Subcutaneous abdominal adipose tissue (tissue), 5 donors: ENCODE results near the gene EPB41L1.

Source experiments
- H3K27ac ChIP-seq: one replicate; pipeline ENCODE4 v1.7.0; 2013; ENCODE audit warnings: low read depth, mild to moderate bottlenecking, inconsistent platforms, low read length, moderate library complexity
- H3K27me3 ChIP-seq, 5 donors: one replicate each; pipeline ENCODE4 v1.7.0; 2013; ENCODE audit warnings: low read length in 5 of 5, inconsistent platforms in 1 of 5; ENCODE audit not compliant: control insufficient read depth in 5 of 5, insufficient read depth in 4 of 5
- H3K36me3 ChIP-seq, 5 donors: one replicate each; pipeline ENCODE4 v1.7.0; 2013; ENCODE audit warnings: low read length in 5 of 5; ENCODE audit not compliant: control insufficient read depth in 5 of 5, insufficient read depth in 5 of 5
- H3K4me1 ChIP-seq, 5 donors: one replicate each; pipeline ENCODE4 v1.7.0; 2013; ENCODE audit warnings: low read length in 5 of 5, mild to moderate bottlenecking in 3 of 5, moderate library complexity in 1 of 5; ENCODE audit not compliant: control insufficient read depth in 5 of 5, insufficient read depth in 5 of 5
- H3K4me3 ChIP-seq, 5 donors: one replicate each; pipeline ENCODE4 v1.7.0; 2013; ENCODE audit warnings: low read length in 5 of 5, low read depth in 1 of 5
- H3K9ac ChIP-seq, 5 donors: one replicate each; pipeline ENCODE4 v1.7.0; 2013; ENCODE audit warnings: low read length in 5 of 5, mild to moderate bottlenecking in 4 of 5, moderate library complexity in 3 of 5
- H3K9me3 ChIP-seq, 5 donors: one replicate each; pipeline ENCODE4 v1.7.0; 2013; ENCODE audit warnings: low read length in 5 of 5; ENCODE audit not compliant: control insufficient read depth in 5 of 5
- donor health status: healthy.
- donor health status: healthy.
- donor health status: healthy.
- donor health status: healthy.
- donor health status: healthy.

Gene EPB41L1

DNA sequence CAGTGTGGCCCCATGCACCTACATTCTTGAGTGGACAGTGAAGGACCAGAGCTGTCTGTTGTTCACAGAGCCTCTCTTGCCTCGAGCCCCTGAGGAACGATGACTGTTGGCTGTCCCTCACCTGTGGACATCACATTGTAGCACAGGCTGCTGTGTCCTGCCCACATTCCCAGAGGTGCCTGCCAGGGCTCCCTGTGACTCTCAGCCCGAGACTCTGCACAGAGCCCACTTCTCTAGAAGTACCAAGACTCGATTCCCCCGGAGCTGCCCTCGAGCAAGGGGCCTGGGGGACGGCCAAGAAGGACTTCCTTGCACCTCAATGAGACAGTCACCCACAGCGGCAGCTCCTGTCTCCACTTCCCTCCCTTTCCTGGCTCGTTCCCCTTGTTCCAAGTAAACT lies 123.0 kb downstream of the EPB41L1 start:
- Histone ChIP-seq H3K9me3 (peaks cover 0 to 2% (median 0%) of the 10 kb centered on the region in 5 donors), H3K9ac (no peak overlapping the region), H3K4me3 (no peak overlapping the region), H3K27me3 (peaks cover 7 to 24% (median 19%) of the 10 kb centered on the region in 5 donors), H3K36me3 (no peaks in the 10 kb centered on the region), H3K27ac (no peak overlapping the region), H3K4me1 (no peaks in the 10 kb centered on the region)

DNA sequence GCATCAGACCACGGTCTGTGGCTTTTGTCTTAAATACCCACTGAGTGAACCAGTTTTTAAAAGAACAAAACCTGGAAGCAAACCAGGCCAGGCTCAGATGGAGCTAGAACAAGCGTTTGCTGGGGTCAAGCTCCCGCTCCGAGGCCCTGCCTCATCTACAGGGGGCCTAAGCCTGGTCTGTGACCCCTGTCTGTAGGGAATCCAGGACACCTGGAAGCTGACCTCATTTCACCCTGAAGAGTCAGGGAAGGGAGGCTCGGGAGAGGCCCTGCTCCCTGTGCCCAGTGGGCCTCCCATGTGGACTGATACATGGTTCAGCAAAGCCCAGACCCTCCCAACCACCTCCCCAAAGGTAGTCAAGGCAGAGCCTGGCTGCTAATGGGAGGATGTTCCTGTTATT lies 124.8 kb downstream of the EPB41L1 start:
- H3K9ac ChIP-seq: no peak overlapping the region
- peaks cover 3 to 20% (median 11%) of the 10 kb centered on the region in 5 donors for H3K27me3 ChIP-seq
- no peak overlapping the region for H3K27ac ChIP-seq
- H3K9me3 ChIP-seq: peaks cover 0 to 6% (median 0%) of the 10 kb centered on the region in 5 donors
- H3K4me3 ChIP-seq: no peak overlapping the region
- no peaks in the 10 kb centered on the region for H3K36me3 ChIP-seq
- H3K4me1 ChIP-seq: no peaks in the 10 kb centered on the region

DNA sequence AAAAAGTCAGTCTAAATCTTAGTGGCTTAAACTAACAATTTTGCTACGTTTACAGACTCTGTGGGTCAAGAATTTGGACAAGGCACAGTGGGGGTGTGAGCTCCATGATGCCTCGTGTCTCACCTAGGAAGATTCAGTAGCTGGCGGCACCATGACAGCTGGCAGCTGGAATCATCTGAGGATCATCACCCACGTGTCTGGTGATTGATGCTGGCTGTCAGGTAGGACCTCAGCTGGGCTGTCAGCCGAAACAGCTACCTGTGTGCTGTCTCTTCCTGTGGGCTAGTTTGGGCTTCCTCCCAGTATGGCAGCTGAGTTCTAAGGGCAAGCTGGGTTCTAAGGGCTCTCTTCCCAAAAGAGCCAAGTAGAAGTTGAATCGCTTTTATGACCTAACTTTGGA lies 125.2 kb downstream of the EPB41L1 start:
- no peak overlapping the region for H3K27ac ChIP-seq
- no peak overlapping the region for H3K9ac ChIP-seq
- no peaks in the 10 kb centered on the region for H3K4me1 ChIP-seq
- H3K36me3 ChIP-seq: no peaks in the 10 kb centered on the region
- H3K27me3 ChIP-seq: peaks cover under 1 to 16% (median 8%) of the 10 kb centered on the region in 5 donors
- no peak overlapping the region for H3K4me3 ChIP-seq
- peaks cover 0 to 6% (median 0%) of the 10 kb centered on the region in 5 donors for H3K9me3 ChIP-seq

DNA sequence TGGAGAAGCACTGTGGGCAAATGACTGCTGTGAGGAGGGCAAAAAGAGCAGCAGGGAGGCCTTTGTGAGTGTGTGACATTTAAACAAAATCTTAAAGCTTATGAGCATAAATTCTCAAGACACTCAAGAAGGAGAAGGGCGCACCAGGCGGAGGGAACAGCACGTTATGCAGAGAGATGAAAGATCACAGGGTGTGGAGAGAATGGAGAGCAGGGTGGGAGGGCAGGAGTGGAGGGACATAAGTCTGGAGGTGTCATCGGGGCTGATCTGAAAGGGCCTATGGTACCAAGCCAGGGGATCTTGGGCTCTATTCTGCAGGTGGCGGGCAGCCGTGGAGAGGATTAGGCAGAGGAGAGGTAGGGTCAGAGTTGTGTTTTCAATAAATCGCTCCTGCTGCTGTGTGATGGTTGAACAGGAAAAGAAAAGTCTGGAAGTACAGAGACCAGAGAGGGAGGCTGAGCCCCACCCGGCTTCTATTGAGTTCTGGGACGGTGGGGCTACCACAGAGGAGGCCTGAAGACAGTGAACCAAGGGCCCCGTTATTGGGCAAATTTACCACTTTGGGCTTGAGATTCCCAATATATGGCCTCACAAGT lies 127.3 kb downstream of the EPB41L1 start:
- no peaks in the 10 kb centered on the region for H3K36me3 ChIP-seq
- H3K4me3 ChIP-seq: no peak overlapping the region
- peaks cover 0 to 6% (median 0%) of the 10 kb centered on the region in 5 donors for H3K9me3 ChIP-seq
- no peak overlapping the region for H3K27ac ChIP-seq
- H3K4me1 ChIP-seq: no peaks in the 10 kb centered on the region
- peaks cover 0 to 9% (median 7%) of the 10 kb centered on the region in 5 donors for H3K27me3 ChIP-seq
- no peak overlapping the region for H3K9ac ChIP-seq
